HepG2 (cell line): Measurements from ENCODE around the gene APOL2. TPM values are rescaled to one million over a fixed set of nuclear protein-coding genes. Genes with fewer than 3 reads are reported as not detected.

Experiments
- AGO2 ChIP-seq: fragments of 200-400 bp; formaldehyde crosslinking; optimal IDR thresholded peaks from 2 replicates; pipeline ENCODE3; 2017; ENCODE audit warnings: mild to moderate bottlenecking, low read depth, low read length, moderate library complexity
- HNF4A ChIP-seq: sonication (generic); formaldehyde crosslinking; IDR thresholded peaks from 2 replicates; pipeline ENCODE4 v1.4.0; 2020; ENCODE audit warnings: missing genetic modification reagents
- HNRNPLL ChIP-seq: fragments of 200-400 bp; formaldehyde crosslinking; IDR thresholded peaks from 2 replicates; pipeline ENCODE4 v1.6.1; 2017; ENCODE audit warnings: mild to moderate bottlenecking, low read depth, low read length; ENCODE audit not compliant: poor library complexity, severe bottlenecking
- KDM2A ChIP-seq: sonication (generic); formaldehyde crosslinking; IDR thresholded peaks from 2 replicates; pipeline ENCODE4 v1.4.0; 2020; ENCODE audit warnings: low read depth, missing genetic modification reagents, borderline replicate concordance
- KDM5B ChIP-seq: sonication (generic); formaldehyde crosslinking; IDR thresholded peaks from 2 replicates; pipeline ENCODE4 v1.4.0; 2020; ENCODE audit warnings: missing genetic modification reagents, mild to moderate bottlenecking, borderline replicate concordance
- MYNN ChIP-seq: sonication (generic); formaldehyde crosslinking; IDR thresholded peaks from 2 replicates; pipeline ENCODE4 v1.4.0; 2020; ENCODE audit warnings: mild to moderate bottlenecking, low read depth, missing genetic modification reagents
- PHF21A ChIP-seq: sonication (generic); formaldehyde crosslinking; IDR thresholded peaks from 2 replicates; pipeline ENCODE4 v1.5.0; 2020; ENCODE audit warnings: mild to moderate bottlenecking, missing genetic modification reagents
- POGZ ChIP-seq: sonication (generic); formaldehyde crosslinking; IDR thresholded peaks from 2 replicates; pipeline ENCODE4 v1.4.0; 2020; ENCODE audit warnings: mild to moderate bottlenecking, missing genetic modification reagents
- SALL1 ChIP-seq: sonication (generic); formaldehyde crosslinking; IDR thresholded peaks from 2 replicates; pipeline ENCODE4 v1.8.0; 2022; ENCODE audit warnings: mild to moderate bottlenecking, missing genetic modification reagents
- SCMH1 ChIP-seq: sonication (generic); formaldehyde crosslinking; IDR thresholded peaks from 2 replicates; pipeline ENCODE4 v1.9.0; 2021; ENCODE audit warnings: missing genetic modification reagents, mild to moderate bottlenecking, borderline replicate concordance
- SMC3 ChIP-seq: IDR thresholded peaks from 2 replicates; pipeline ENCODE4 v1.6.1; 2011; ENCODE audit warnings: low read length, improper control_type of control experiment
- SP1 ChIP-seq, 2 experiments: fragments of 450-650 bp in 1 of 2; sonication (generic) in 1 of 2; formaldehyde crosslinking in 1 of 2; IDR thresholded peaks; 2 replicates each; pipeline versions ENCODE4 v1.4.0 to v1.6.1; 2016 to 2020; ENCODE audit warnings: missing genetic modification reagents in 1 of 2
- ZNF264 ChIP-seq: sonication (generic); formaldehyde crosslinking; IDR thresholded peaks from 2 replicates; pipeline ENCODE4 v1.4.0; 2020; ENCODE audit warnings: missing genetic modification reagents
- ZNF550 ChIP-seq: sonication (generic); formaldehyde crosslinking; IDR thresholded peaks from 2 replicates; pipeline ENCODE4 v1.4.0; 2020; ENCODE audit warnings: mild to moderate bottlenecking, missing genetic modification reagents, borderline replicate concordance
- polyA plus RNA-seq, 8 experiments: library from polyadenylated mRNA; depleted of rRNA in 3 of 8; stranded (reverse) in 7 of 8; unstranded in 1 of 8; fragments of >200 nt; fragmentation: Illumina TruSeq in 4 of 8; extraction: Trizol in 4 of 8; gene quantifications; 2 replicates each; pipeline versions ENCODE4 v1.2.1 to v1.2.3, GENCODE V29; 2011 to 2016; ENCODE audit warnings: low read depth in 4 of 8, missing spikeins in 1 of 8, mixed read lengths in 1 of 8; ENCODE audit not compliant: insufficient read depth in 1 of 8
- total RNA-seq, 5 experiments: library from RNA; depleted of rRNA; stranded (reverse); fragments of >200 nt; fragmentation: Illumina TruSeq; extraction: Trizol; gene quantifications; 2 replicates each; pipeline ENCODE4 v1.2.3, GENCODE V29; 2016; ENCODE audit warnings: low read depth in 1 of 5
- TF ChIP-seq, protein P1 (sequence below): sonication (generic); formaldehyde crosslinking; IDR thresholded peaks from 2 replicates; pipeline ENCODE4 v1.4.0; 2020; ENCODE audit warnings: low read depth, missing genetic modification reagents
- TF ChIP-seq, protein P2 (sequence below): sonication (generic); formaldehyde crosslinking; IDR thresholded peaks from 2 replicates; pipeline ENCODE4 v1.4.0; 2020; ENCODE audit warnings: mild to moderate bottlenecking, missing genetic modification reagents
- TF ChIP-seq, protein P3 (sequence below): sonication (generic); formaldehyde crosslinking; IDR thresholded peaks from 2 replicates; pipeline ENCODE4 v1.5.0; 2020; ENCODE audit warnings: mild to moderate bottlenecking, missing genetic modification reagents, moderate library complexity
- TF ChIP-seq, protein P4 (sequence below), 2 experiments: sonication (generic) in 1 of 2; formaldehyde crosslinking in 1 of 2; IDR thresholded peaks; 2 replicates each; pipeline versions ENCODE4 v1.4.0 to v1.6.1; 2018 to 2020; ENCODE audit warnings: missing genetic modification reagents in 2 of 2, borderline replicate concordance in 1 of 2, low read depth in 1 of 2, mild to moderate bottlenecking in 1 of 2, missing biosample characterization in 1 of 2

Gene APOL2
- total and polyA plus RNA-seq, 2 of the 13 experiments (the other 11 are each of a cell fraction or from before 2014, with no cell fraction given): 28.7 to 51.2 TPM

DNA sequence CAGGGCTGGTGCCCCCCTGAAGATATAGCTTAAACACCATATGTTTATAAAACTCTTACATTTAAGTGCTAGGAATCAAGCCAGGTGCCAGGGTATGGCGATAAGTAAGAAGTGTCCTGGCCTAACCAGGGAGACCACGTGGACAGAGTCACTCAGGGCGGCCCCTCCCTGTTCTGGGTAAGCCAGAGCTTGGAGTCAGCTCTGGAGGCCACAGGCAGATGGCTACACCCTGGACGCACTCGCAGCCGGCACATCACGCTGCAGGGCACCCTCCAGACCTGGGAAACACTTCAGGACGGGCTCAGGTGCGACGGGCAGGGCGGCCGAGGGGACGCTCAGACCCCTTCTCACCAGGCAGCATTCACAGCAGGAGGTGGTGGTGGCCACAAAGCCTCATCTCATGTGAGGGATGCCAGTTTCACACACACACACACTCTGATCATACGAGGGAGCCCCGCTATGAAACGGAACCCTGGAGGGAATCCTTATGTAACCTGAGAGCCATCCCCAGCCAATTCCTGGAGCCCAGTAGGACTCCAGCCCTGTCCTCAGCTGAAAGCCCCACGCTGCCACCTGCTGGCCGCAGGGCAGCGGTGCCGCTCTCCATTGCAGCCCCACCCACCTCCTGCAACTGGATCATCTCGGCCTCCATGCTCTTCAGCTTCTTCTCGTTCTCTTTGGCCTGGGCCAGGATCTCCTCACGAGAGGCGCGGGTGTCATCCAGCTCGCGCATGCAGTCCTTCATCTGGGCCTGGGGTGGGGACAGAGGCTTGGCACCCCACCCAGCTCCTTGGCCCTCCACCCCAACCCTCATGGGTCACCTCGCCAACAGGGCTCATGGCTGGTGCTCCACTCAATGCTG, 47.0 kb upstream of the APOL2 start (continued):
- TF ChIP-seq, protein P1, sequence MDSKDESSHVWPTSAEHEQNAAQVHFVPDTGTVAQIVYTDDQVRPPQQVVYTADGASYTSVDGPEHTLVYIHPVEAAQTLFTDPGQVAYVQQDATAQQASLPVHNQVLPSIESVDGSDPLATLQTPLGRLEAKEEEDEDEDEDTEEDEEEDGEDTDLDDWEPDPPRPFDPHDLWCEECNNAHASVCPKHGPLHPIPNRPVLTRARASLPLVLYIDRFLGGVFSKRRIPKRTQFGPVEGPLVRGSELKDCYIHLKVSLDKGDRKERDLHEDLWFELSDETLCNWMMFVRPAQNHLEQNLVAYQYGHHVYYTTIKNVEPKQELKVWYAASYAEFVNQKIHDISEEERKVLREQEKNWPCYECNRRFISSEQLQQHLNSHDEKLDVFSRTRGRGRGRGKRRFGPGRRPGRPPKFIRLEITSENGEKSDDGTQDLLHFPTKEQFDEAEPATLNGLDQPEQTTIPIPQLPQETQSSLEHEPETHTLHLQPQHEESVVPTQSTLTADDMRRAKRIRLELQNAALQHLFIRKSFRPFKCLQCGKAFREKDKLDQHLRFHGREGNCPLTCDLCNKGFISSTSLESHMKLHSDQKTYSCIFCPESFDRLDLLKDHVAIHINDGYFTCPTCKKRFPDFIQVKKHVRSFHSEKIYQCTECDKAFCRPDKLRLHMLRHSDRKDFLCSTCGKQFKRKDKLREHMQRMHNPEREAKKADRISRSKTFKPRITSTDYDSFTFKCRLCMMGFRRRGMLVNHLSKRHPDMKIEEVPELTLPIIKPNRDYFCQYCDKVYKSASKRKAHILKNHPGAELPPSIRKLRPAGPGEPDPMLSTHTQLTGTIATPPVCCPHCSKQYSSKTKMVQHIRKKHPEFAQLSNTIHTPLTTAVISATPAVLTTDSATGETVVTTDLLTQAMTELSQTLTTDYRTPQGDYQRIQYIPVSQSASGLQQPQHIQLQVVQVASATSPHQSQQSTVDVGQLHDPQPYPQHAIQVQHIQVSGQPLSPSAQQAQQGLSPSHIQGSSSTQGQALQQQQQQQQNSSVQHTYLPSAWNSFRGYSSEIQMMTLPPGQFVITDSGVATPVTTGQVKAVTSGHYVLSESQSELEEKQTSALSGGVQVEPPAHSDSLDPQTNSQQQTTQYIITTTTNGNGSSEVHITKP (CRISPR knock-in tag): no peak
- no peak for TF ChIP-seq PHF21A
- TF ChIP-seq, protein P2, sequence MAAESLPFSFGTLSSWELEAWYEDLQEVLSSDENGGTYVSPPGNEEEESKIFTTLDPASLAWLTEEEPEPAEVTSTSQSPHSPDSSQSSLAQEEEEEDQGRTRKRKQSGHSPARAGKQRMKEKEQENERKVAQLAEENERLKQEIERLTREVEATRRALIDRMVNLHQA: no peak
- peak; percentile 77 for TF ChIP-seq AGO2
- no peak for TF ChIP-seq ZNF550 (CRISPR knock-in tag)
- no peak for TF ChIP-seq HNF4A (CRISPR knock-in tag)
- peak; percentile 20 for TF ChIP-seq HNRNPLL
- TF ChIP-seq SCMH1: no peak
- no peak for TF ChIP-seq MYNN (CRISPR knock-in tag)
- no peak for TF ChIP-seq ZNF264
- 0 out of 2 replicates have a peak, but pooled peaks have one; percentile 40 for TF ChIP-seq KDM2A (CRISPR knock-in tag)
- peak; percentile 20; the same call in 1 of the 2 replicates for TF ChIP-seq SALL1 (CRISPR knock-in tag)
- no peak for TF ChIP-seq KDM5B
- TF ChIP-seq SMC3: peak; percentile 59; the same call in 1 of the 2 replicates
- TF ChIP-seq SP1 (IDR thresholded peaks at IDR 0.05): no peak
- TF ChIP-seq SP1 (CRISPR knock-in tag; IDR thresholded peaks at IDR 0.05): 0 out of 2 replicates have a peak, but pooled peaks have one; percentile 24
- TF ChIP-seq, protein P3, sequence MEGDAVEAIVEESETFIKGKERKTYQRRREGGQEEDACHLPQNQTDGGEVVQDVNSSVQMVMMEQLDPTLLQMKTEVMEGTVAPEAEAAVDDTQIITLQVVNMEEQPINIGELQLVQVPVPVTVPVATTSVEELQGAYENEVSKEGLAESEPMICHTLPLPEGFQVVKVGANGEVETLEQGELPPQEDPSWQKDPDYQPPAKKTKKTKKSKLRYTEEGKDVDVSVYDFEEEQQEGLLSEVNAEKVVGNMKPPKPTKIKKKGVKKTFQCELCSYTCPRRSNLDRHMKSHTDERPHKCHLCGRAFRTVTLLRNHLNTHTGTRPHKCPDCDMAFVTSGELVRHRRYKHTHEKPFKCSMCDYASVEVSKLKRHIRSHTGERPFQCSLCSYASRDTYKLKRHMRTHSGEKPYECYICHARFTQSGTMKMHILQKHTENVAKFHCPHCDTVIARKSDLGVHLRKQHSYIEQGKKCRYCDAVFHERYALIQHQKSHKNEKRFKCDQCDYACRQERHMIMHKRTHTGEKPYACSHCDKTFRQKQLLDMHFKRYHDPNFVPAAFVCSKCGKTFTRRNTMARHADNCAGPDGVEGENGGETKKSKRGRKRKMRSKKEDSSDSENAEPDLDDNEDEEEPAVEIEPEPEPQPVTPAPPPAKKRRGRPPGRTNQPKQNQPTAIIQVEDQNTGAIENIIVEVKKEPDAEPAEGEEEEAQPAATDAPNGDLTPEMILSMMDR (CRISPR knock-in tag): peak; percentile 96
- TF ChIP-seq, protein P4, sequence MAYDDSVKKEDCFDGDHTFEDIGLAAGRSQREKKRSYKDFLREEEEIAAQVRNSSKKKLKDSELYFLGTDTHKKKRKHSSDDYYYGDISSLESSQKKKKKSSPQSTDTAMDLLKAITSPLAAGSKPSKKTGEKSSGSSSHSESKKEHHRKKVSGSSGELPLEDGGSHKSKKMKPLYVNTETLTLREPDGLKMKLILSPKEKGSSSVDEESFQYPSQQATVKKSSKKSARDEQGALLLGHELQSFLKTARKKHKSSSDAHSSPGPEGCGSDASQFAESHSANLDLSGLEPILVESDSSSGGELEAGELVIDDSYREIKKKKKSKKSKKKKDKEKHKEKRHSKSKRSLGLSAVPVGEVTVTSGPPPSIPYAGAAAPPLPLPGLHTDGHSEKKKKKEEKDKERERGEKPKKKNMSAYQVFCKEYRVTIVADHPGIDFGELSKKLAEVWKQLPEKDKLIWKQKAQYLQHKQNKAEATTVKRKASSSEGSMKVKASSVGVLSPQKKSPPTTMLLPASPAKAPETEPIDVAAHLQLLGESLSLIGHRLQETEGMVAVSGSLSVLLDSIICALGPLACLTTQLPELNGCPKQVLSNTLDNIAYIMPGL (CRISPR knock-in tag; IDR thresholded peaks at IDR 0.05; ENCODE audit: borderline replicate concordance in 1 of 2, low read depth in 1 of 2): 0 out of 4 replicates have a peak, but pooled peaks of 1 of the 2 experiments have one; percentile 57
- no peak for TF ChIP-seq POGZ
